K562 (cell line): ENCODE measurements around the gene PDZD2. TPM values are rescaled to one million over a fixed set of nuclear protein-coding genes. Genes with fewer than 3 reads are reported as not detected.
A peak's percentile ranks its signal among the peaks of the same experiment; 100 is the strongest.

Experiments used
- CHD2 ChIP-seq: IDR thresholded peaks from 2 replicates; pipeline ENCODE4 v1.6.1; 2011; ENCODE audit warnings: low read depth, low read length
- HDAC8 ChIP-seq: fragments of 450-650 bp; IDR thresholded peaks from 2 replicates; pipeline ENCODE4 v1.6.1; 2016; ENCODE audit warnings: mild to moderate bottlenecking, missing genetic modification characterization, moderate library complexity, missing compliant biosample characterization
- HNRNPK ChIP-seq: fragments of 200-400 bp; formaldehyde crosslinking; IDR thresholded peaks from one replicate; pipeline ENCODE4 v1.6.1; 2018; ENCODE audit warnings: mild to moderate bottlenecking, low read depth, low read length; ENCODE audit not compliant: poor library complexity, severe bottlenecking
- LARP7 ChIP-seq: fragments of 450-650 bp; IDR thresholded peaks from 2 replicates; pipeline ENCODE4 v1.6.1; 2016
- MAZ ChIP-seq, 2 experiments: fragments of 450-650 bp in 1 of 2; sonication (generic) in 1 of 2; formaldehyde crosslinking; IDR thresholded peaks in 1 of 2; conservative IDR thresholded peaks in 1 of 2; 2 replicates each; pipeline versions ENCODE4 v1.4.0 to v1.5.0; 2020; ENCODE audit warnings: mild to moderate bottlenecking in 1 of 2, missing genetic modification reagents in 1 of 2
- POLR2H ChIP-seq: IDR thresholded peaks from 2 replicates; pipeline ENCODE4 v1.6.1; 2016; ENCODE audit warnings: missing genetic modification characterization, low read depth, mild to moderate bottlenecking, control low read depth, missing compliant biosample characterization, moderate library complexity
- SMAD3 ChIP-seq: fragments of 450-650 bp; formaldehyde crosslinking; conservative IDR thresholded peaks from 2 replicates; pipeline ENCODE4 v1.4.0; 2020; ENCODE audit warnings: mild to moderate bottlenecking
- SUPT5H ChIP-seq: fragments of 450-650 bp; IDR thresholded peaks from 2 replicates; pipeline ENCODE4 v1.6.1; 2016
- TBL1XR1 ChIP-seq, 2 experiments: IDR thresholded peaks; 2 replicates each; pipeline ENCODE4 v1.6.1; 2012; ENCODE audit warnings: improper control_type of control experiment in 2 of 2, low read length in 2 of 2, mild to moderate bottlenecking in 1 of 2
- ZBTB7A ChIP-seq: IDR thresholded peaks from 2 replicates; pipeline ENCODE4 v1.6.1; 2011; ENCODE audit warnings: low read depth, mild to moderate bottlenecking, low read length, moderate library complexity, borderline replicate concordance; ENCODE audit not compliant: control insufficient read depth
- ZNF76 ChIP-seq: fragments of 250-450 bp; sonication (Bioruptor Pico); IDR thresholded peaks from 2 replicates; pipeline ENCODE4 v1.4.0; 2020; ENCODE audit warnings: mild to moderate bottlenecking, moderate library complexity, borderline replicate concordance
- ZNF77 ChIP-seq: fragments of 250-450 bp; sonication (Bioruptor Pico); IDR thresholded peaks from 2 replicates; pipeline ENCODE4 v1.5.0; 2020
- ZSCAN32 ChIP-seq: fragments of 450-650 bp; formaldehyde crosslinking; IDR thresholded peaks from 2 replicates; pipeline ENCODE4 v1.4.0; 2020; ENCODE audit warnings: mild to moderate bottlenecking, moderate library complexity
- polyA plus RNA-seq, 8 experiments: library from polyadenylated mRNA; depleted of rRNA in 4 of 8; stranded (reverse) in 5 of 8; unstranded in 3 of 8; fragments of >200 nt; fragmentation: Nextera tagmentation in 2 of 8; fragmentation: Illumina TruSeq in 1 of 8; extraction: Ambion mirVana in 2 of 8; extraction: Trizol in 1 of 8; gene quantifications; 2 replicates each; pipeline versions ENCODE4 v1.2.1 to v1.2.3, GENCODE V29; 2011 to 2014; ENCODE audit warnings: inconsistent platforms in 1 of 8, missing spikeins in 1 of 8
- total RNA-seq, 7 experiments: library from RNA; depleted of rRNA in 6 of 7; stranded (reverse); fragments of >200 nt in 6 of 7; fragmentation: Illumina TruSeq in 2 of 7; extraction: Trizol in 2 of 7; gene quantifications; 2 replicates each; pipeline versions ENCODE4 v1.2.1 to v1.2.3, GENCODE V29; 2011 to 2021; ENCODE audit warnings: low replicate concordance in 1 of 7
- TF ChIP-seq, protein P1 (sequence below), 2 experiments: fragments of 450-650 bp; IDR thresholded peaks; 2 replicates each; pipeline ENCODE4 v1.6.1; 2018; ENCODE audit warnings: mild to moderate bottlenecking in 2 of 2, low read depth in 1 of 2; ENCODE audit not compliant: partially characterized antibody in 2 of 2
- TF ChIP-seq, protein P2 (sequence below): sonication (generic); formaldehyde crosslinking; IDR thresholded peaks from 2 replicates; pipeline ENCODE4 v1.5.0; 2020; ENCODE audit warnings: missing genetic modification reagents
- TF ChIP-seq, protein P3 (sequence below), 3 experiments: IDR thresholded peaks in 2 of 3; conservative IDR thresholded peaks in 1 of 3; 2 replicates each; pipeline ENCODE4 v1.5.1; 2011 to 2012; ENCODE audit warnings: low read length in 3 of 3, mild to moderate bottlenecking in 3 of 3, control low read depth in 2 of 3, improper control_type of control experiment in 1 of 3, inconsistent platforms in 1 of 3, low read depth in 1 of 3, mixed read lengths in 1 of 3, moderate library complexity in 1 of 3; ENCODE audit not compliant: insufficient read depth in 2 of 3

Gene PDZD2
- total and polyA plus RNA-seq, 9 of the 15 experiments (the other 6 are each of a cell fraction or from before 2014, with no cell fraction given) = 0.02 to 0.08 (median 0.04) TPM; not detected in 6

DNA sequence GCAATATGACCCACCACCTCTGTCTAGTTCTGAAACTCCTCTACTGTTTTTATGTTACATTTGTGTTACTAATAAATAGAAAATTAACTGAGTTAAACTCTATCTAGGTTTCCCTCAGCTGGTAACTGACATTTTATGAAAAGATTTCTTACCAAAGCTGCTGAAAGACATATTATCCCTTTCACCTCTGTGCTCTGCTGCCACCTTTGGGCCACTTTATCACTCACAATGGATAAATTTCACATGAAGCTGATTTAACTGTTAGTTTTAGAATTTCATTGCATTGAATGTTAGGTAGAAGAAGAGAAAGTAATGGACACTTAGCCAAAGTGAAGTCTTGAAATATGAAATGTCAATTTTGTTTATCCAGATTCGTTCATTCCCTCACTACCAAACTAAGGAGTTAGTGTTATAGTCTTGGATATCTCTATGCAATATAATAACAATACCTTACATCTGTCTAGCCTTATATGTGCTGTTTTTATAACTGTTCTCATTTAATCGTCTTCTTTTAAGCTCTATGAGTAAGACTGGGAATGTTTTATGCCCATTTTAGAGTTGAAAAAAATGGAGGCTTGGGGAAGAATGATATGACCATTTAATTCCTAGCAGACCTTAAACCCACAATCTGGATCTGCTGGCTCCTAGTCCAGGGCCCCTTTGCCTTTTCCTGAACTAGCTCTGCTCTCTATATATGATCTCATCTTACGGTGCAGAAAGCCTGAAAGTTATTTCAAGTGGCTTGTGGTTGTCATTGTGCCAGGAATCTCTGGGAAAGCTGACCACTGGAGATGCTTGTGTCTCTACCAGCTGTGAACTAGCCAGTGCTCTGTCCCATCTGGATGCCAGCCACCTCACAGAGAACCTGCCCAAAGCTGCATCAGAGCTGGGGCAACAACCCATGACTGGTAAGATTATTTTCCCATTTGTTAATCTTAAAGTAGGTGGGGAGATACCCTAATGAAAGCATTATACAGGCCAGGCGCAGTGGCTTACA lies 438.1 kb downstream of the PDZD2 start (continued):
- TF ChIP-seq, protein P1, sequence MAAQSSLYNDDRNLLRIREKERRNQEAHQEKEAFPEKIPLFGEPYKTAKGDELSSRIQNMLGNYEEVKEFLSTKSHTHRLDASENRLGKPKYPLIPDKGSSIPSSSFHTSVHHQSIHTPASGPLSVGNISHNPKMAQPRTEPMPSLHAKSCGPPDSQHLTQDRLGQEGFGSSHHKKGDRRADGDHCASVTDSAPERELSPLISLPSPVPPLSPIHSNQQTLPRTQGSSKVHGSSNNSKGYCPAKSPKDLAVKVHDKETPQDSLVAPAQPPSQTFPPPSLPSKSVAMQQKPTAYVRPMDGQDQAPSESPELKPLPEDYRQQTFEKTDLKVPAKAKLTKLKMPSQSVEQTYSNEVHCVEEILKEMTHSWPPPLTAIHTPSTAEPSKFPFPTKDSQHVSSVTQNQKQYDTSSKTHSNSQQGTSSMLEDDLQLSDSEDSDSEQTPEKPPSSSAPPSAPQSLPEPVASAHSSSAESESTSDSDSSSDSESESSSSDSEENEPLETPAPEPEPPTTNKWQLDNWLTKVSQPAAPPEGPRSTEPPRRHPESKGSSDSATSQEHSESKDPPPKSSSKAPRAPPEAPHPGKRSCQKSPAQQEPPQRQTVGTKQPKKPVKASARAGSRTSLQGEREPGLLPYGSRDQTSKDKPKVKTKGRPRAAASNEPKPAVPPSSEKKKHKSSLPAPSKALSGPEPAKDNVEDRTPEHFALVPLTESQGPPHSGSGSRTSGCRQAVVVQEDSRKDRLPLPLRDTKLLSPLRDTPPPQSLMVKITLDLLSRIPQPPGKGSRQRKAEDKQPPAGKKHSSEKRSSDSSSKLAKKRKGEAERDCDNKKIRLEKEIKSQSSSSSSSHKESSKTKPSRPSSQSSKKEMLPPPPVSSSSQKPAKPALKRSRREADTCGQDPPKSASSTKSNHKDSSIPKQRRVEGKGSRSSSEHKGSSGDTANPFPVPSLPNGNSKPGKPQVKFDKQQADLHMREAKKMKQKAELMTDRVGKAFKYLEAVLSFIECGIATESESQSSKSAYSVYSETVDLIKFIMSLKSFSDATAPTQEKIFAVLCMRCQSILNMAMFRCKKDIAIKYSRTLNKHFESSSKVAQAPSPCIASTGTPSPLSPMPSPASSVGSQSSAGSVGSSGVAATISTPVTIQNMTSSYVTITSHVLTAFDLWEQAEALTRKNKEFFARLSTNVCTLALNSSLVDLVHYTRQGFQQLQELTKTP (IDR thresholded peaks at IDR 0.05; ENCODE audit: low read depth in 1 of 2, partially characterized antibody in 2 of 2) = no peak
- TF ChIP-seq MAZ (CRISPR knock-in tag; conservative IDR thresholded peaks at IDR 0.05 in 1 of 2, IDR thresholded peaks at IDR 0.05 in 1 of 2) = no peak
- TF ChIP-seq ZNF76 (CRISPR knock-in tag) = no peak
- TF ChIP-seq CHD2 = no peak
- TF ChIP-seq SUPT5H = no peak
- no peak for TF ChIP-seq ZSCAN32 (CRISPR knock-in tag)
- TF ChIP-seq ZBTB7A = no peak
- TF ChIP-seq ZNF77 (CRISPR knock-in tag) = no peak
- TF ChIP-seq, protein P2, sequence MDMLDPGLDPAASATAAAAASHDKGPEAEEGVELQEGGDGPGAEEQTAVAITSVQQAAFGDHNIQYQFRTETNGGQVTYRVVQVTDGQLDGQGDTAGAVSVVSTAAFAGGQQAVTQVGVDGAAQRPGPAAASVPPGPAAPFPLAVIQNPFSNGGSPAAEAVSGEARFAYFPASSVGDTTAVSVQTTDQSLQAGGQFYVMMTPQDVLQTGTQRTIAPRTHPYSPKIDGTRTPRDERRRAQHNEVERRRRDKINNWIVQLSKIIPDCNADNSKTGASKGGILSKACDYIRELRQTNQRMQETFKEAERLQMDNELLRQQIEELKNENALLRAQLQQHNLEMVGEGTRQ = no peak
- TF ChIP-seq POLR2H = 0 out of 2 replicates have a peak, but pooled peaks have one; percentile 17
- no peak for TF ChIP-seq SMAD3
- TF ChIP-seq HNRNPK = no peak
- TF ChIP-seq, protein P3, sequence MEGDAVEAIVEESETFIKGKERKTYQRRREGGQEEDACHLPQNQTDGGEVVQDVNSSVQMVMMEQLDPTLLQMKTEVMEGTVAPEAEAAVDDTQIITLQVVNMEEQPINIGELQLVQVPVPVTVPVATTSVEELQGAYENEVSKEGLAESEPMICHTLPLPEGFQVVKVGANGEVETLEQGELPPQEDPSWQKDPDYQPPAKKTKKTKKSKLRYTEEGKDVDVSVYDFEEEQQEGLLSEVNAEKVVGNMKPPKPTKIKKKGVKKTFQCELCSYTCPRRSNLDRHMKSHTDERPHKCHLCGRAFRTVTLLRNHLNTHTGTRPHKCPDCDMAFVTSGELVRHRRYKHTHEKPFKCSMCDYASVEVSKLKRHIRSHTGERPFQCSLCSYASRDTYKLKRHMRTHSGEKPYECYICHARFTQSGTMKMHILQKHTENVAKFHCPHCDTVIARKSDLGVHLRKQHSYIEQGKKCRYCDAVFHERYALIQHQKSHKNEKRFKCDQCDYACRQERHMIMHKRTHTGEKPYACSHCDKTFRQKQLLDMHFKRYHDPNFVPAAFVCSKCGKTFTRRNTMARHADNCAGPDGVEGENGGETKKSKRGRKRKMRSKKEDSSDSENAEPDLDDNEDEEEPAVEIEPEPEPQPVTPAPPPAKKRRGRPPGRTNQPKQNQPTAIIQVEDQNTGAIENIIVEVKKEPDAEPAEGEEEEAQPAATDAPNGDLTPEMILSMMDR (IDR thresholded peaks at IDR 0.05 in 2 of 3, conservative IDR thresholded peaks at IDR 0.05 in 1 of 3; ENCODE audit: insufficient read depth in 2 of 3, low read depth in 1 of 3, low read length in 3 of 3) = peak; percentile 69 to 86 (median 72); a peak in 5 of 6 replicates
- TF ChIP-seq TBL1XR1 (IDR thresholded peaks at IDR 0.05; ENCODE audit: low read length in 2 of 2) = no peak
- no peak for TF ChIP-seq HDAC8 (tag)
- no peak for TF ChIP-seq LARP7
